ENCODE measurements around the gene KCTD20.
"Not testable (repeated sequence)": the region's sequence is repeated elsewhere in the genome, so short reads cannot be mapped to it uniquely, and the experiment has no call there.

Gene KCTD20

DNA sequence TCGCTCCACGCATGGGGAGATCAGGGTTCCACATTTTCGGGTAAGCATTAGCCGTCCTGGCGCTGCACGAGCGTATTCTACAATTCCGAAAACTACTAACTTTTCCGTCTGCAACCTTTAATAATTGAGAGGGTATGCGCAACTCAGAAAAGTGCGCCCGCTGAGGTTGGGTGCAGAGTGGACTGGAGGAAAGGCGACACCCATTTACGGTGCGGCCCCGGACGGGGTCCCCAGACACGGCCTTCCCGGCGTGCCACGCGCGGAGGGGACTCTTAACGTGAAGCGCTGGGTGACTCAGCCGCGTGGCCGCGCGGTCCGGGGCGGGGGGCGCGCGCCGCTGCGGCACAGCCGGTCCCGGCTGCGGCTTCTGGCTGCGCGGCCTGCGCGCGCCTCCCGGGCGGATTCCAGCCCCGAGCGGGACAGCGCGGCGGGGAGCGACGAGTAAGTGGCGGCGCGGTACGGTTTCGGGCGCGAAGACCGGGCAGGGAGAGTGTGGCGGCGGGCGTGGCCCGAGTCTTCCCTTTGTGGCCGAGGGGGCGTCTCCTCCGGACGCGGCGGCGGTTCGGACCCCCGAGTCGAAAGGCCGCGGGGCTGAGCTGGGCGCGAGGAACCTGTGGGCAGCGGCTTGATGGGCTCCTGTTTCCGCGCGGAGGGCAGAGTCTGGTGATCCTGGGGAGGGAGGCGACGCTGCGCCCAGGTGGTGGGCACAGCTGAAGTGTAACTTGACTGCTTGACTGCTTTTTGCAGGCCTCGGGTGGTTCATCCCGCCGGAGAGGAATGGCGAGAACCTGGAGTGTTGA lies at the start of gene KCTD20, which contains the start of gene PXT1:
Gene KCTD20 (plus strand): TSS at position 330 of the 800 bp plus-strand sequence. CDS start 27,098 bp downstream, outside the sequence.
Gene PXT1 (minus strand): TSS at position 184 of the 800 bp plus-strand sequence. CDS start 16,772 bp downstream, outside the sequence.
- DNase-seq = peak; percentile 76 to 84

DNA sequence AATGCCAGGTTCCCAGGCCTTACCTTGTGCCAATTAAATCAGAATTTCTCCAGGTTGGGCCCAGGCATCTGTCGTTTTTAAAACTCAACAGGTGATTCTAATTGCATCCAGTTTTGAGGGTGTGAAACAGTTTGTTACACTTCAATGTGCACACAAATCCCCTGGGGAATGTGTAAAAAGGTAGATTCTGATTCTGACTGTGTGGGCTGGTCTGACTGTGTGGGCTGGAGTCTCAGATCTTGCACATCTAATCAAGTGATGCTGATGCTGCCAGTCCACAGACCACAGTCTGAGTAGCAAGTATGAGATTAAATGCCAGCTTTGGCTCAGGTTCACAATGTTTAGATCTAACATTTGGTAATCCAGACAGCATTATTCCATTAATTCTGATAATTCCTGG lies 42.8 kb upstream of the KCTD20 start:
- no peak for DNase-seq

DNA sequence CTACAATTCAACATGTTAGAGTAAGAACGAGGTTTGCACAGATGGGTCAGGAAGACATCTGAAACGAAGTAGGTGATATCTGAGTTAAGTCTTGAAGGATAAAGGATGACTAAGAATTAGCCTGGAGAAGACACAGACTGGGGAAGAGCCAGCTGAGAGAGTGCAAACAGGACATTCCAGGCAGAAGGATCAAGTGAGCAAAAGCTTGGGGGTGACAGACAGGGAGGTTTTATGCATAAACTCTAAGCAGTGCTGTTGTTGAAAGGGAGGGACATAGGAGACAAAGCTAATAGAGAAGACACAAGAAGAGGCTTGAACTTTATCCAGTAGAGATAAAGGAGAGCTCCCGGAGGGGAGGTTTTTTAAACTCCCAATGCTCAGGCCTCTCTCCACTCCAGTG lies 40.3 kb upstream of the KCTD20 start:
- no peak for DNase-seq

DNA sequence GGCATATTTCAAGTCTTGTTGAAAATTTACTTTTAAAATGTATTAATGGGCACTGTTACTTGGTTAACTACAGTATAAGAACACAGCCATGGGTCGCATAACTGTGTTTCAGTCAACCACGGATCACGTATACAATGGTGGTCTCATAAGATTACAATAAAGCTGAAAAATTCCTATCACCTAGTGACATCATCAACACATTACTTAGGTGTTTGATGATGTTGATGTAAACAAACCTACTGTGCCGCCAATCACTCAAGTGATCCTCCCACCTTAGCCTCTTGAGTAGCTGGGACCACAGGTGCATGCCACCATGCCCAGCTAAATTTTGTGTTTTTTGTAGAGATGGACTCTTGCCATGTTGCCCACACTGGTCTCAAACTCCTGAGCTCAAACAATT lies 38.6 kb upstream of the KCTD20 start:
- no peak for DNase-seq

DNA sequence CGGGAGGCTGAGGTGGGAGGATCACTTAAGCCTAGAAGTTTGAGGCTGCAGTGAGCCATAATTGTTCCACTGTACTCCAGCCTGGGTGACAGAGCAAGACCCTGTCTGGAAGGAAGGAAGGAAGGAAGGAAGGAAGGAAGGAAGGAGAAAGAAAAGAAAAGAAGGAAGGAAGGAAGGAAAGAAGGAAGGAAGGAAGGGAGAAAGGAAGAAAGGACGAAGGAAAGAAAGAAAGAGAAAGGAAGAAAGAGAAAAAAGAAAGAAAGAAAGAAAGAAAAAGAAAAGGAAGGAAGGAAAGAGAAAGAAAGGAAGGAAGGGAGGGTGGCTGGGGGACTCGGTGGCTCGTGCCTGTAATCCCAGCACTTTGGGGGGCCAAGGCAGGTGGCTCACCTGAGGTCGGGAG lies 33.1 kb upstream of the KCTD20 start:
- DNase-seq = not testable (repeated sequence)

DNA sequence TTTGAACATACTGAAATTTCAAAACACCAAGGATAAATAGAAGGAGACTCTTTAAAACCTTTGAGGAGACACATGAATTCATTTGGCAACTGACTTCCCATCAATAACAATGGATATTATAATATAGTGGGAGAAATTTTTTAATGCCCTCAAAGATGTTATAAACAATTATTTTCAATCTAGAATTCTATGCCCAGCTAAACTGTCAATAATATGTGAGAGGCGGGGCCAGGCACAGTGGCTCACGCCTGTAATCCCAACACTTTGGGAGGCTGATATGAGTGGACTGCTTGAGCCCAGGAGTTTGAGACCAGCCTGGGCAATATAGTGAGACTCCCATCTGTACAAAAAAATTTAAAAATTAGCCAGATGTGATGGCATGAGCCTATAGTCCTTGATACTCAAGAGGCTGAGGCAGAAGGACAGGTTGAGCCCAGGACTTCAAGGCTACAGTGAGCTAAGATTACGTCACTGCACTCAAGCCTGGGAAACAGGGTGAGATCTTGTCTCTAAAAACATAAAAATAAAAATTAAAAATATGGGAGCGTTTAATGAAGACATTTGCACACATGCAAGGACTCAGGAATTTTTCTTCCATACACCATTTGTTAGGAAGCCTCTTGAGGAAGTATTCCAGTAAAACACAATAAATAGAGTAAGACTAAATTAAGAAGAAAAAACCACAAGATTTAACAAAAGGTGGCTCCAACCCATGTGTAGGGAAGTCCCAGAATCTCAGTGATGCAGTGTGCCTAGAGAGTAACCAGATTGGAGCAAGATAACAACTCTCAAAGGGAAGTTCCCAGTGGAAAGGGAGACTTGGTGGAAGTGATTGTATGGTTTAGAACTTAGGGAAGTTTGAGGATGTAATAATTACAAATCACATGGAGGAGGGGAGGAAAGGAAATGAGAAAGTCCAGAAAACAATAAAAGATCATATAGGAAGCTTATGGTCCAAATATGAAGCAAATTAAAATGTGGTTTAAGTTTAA lies 29.0 kb upstream of the KCTD20 start:
- DNase-seq = no peak

DNA sequence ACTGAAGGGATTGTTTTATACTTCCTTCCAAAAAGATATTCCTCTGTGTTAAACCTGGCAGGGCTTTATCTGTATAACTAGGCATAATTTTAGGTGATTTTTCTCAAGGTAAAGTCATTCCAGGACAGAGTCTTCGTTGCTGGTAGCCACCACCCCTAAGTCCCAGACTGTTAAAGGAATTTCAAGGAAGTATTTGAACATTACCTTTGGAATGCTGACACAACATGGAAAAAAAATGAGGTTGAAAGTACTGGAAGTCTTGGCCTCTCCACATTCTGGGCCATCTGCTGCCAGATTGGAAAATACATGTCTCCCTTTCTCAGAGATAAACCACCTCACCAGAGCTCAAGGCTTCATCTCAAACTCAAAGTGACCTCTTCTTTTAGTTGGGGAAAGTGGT lies 28.3 kb upstream of the KCTD20 start:
- no peak for DNase-seq

DNA sequence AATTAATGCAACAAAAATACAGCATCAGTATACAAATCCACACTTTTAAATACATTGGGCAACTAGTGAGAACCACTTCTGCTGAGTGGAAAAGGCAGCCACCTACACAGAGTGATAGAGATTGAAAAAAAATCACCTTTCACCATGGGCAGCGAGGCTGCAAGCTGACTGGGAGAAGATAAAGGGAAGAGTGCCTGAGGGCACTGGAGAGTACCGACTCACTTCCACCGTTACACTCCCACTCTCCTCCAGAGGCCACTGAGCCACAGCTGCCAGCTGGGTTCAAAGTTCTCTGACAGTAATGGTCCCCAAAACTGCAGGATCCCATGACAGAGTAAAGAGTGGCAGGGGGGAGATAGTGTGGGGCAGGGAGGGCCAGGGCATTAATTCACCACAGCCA lies 24.2 kb upstream of the KCTD20 start:
- no peak for DNase-seq

DNA sequence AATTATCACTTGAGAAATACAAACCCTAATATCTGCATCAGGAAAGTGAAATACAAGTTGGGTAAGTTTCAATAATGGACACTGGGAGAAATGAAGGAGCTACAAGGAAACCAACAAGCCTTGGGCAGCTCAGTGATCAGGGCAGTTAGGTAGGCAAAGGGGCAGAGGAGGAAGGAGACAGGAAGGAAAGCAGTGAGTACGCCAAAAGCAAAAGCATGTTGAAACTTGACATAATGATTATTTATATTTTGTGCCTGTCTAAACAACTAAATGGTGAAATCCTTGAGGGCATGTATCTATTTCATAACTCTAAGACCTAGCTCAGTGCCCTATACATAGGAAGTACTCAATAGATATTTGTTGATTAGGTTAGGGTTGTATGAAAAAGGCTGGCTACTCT lies 23.5 kb upstream of the KCTD20 start:
- no peak for DNase-seq

DNA sequence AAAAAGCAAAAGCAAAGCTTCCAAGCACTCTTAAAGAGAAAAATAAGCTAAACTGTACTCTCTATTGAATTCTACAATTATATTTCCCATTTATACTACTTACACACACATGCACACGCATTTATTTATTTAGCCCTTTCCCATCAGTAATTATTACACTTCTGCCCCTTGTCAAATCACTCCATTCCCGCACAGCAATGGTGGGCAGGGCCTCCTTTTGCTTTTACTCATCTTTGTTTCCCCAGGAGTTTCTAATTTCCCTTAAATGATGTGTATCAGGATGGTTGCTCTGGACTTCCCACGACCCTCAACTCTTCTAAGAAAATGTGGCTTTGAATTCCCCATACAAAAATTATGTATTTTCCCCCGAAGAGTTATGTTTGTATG lies 20.1 kb upstream of the KCTD20 start:
- DNase-seq = no peak

DNA sequence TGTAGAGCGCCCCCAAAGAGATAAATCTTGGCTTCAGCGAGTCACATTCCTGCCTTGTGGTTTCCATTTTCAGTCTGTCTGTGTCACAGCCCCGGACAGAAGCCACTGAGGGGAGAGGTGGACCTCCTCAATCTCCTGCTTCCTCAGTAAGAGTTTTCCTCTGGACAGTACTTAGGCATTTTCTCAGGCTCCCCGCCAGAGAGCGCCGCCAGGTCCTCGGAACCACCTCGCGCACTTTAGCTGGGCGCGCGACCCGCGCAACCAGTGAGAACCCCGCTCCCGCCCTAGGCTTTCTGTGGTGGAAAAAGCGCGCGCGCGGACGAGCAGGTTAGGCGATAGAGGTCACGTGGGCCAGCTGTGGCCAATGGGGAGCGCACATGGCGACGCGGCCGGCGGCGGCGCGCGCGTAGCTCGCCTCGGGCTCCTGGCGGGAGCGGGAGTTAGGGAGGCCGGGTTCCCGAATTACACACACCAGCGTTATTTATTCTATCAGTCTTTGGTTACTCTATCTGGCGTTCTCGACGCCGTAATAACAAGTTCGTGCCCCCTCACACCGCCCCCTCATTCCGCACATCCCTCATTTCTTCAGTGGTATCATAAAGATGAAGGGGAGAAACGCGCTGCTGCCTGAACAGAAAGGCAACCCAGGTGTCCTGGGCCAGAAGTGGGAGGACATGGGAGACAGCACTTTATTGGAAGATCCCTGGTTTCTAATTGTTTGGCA lies 19.5 kb upstream of the KCTD20 start:
- DNase-seq = peak; percentile 94 to 95

DNA sequence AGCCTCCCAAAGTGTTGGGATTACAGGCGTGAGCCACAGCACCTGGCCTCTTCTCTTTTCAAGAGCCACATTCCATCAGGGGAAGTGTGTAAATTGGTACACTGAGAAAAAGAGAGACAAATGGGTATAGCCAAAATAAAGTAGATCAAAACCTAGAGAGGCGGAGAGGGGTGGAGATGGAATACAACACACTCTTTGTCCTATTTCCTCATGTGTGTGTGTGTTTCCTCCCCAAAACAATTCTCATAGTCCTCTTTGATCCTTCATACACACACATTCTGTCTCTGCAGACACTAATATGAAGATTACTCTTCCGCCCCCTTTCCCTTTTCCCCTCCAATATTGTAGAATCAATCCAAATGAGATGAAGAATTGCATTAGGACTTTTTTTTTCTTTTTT lies 16.2 kb upstream of the KCTD20 start:
- no peak for DNase-seq

DNA sequence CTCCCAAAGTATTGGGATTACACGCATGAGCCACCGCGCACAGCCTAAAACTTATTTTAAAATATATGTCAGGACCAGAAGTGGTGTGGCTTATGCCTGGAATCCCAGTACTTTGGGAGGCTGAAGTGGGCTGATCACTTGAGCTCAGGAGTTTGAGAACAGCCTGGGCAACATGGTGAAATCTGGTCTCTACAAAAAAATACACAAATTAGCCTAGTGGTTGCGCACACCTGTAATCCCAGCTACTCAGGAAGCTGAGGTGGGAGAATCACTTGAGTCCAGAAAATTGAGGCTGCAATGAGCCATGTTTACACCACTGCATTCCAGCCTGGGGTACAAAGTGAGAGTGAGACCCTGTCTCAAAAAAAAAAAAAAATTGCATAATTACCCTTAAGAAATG lies 13.9 kb upstream of the KCTD20 start:
- no peak for DNase-seq

DNA sequence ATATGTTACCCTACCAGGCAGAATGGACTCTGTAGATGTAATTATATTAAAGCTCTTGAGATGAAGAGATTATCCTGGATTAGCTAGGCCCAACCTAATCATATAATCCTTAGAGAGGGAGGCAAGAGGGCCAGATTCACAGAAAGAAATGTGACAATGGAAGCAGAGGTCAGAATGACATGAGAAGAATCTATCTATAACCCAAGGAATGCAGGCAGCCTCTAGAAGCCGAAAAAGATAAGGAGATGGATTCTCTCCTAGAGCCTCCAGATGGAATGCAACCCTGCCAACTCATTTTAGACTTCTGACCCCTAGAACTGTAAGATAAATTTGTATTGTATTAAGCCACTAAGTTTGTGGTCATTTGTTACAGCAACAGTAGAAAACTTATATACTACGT lies 12.4 kb upstream of the KCTD20 start:
- no peak for DNase-seq

DNA sequence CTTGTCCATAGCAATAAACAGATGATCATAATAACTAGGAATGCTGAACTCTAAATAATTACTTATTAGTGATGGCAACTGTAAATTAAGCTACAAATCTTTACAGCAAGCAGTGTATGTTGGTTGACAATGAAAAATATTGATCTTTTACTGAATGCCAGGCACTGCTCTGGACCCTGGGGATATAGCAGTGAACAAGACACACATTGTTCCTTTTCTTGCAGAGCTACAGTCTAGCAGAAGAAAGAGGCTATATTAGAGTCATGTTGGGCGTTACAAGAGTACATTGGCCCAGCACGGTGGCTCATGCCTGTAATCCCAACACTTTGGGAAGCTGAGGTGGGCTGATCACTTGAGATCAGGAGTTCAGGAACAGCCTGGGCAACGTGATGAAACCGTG lies 11.6 kb upstream of the KCTD20 start:
- no peak for DNase-seq

DNA sequence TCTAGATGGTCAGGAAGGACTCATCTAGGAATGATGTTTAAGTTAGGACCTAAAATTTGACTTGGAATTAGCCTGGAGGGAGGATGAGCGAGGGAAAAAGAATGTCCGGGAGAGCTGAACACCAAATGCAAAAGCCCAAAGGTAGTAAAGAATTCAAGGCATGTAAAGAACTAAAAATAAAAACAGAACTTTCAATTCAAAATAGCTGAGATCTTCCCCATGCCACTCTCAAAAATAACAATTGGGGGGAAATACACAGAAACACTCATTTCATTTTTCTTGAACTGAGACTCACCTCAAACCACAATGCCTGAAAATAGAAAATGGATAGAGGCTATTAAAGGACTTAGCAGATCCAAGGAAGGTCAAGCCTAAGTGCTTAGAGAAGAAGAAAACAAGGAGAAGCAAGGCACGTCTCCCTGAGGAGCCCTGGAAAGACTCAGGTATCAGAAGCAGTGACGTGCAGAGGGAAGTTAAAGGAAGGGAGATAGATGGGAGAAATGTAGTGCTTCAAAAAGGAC lies 10.6 kb upstream of the KCTD20 start:
- DNase-seq = no peak

DNA sequence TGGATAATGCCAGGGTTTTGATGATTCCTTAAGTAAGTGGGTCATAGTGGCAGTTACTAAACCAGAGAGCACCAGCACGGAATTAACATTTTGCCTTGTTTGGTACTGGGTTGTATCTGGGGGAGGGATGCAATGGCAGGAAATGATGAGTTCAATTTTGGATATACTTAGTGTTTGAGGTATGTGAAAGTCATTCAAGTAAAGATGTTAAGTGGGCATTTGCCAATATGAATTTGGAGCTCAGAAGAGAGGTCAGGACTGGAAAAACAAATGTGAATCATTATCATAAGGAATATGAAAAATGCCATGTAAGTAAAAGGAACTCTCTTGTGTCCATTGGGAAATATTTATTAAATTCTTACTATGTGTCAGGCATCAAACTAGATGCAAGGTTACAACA lies 6.3 kb upstream of the KCTD20 start:
- no peak for DNase-seq

DNA sequence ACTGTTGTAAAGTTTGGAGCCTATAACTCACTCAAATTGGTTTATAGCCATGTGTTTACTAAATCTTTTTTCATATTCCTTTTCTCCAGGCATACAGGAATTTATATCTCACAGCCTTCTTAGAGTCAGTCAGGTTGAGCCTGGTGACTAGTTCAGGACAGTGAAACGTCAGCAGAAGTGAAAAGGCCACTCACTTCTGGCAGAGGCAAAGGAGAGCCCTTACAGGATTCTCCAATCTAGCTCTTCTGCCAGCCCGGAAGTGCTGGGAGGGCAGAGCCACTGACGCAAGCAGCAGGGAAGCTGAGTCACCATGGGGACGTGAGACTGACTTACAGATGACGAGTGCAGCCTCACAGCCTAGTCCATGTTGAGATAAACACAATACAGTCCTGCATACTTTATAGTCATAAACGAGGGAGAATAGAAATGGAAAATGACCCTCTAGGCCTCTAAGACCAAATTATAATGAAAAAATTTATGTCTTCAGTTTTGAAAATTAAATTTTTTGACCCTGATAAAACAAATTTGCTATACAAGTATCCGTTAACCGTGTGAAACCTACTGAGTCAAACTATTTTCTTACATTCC lies 1.4 kb upstream of the KCTD20 start:
- DNase-seq = peak; percentile 37 to 79

DNA sequence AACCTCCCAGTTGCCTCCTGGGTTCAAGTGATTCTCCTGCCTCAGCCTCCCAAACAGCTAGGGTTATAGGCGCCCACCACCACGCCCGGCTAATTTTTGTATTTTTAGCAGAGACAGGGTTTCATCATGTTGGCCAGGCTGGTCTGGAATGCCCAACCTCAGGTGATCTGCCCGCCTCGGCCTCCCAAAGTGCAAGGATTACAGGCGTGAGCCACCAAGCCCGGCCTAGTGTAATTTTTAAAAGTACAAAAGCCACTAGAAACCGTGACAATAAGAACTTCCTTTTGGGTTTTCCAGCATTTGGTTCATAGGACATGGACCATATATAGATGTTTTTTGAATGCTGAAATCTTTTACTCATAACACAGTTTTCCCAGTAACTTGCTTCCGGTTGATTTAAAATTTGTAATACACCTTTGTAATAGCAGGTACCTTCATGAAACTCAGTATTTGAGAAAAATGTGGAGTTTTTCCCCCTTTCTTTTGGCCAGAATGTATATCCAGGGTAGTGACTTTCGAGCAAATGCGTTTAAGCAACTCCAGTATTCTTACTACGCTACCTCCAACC lies 613 bp upstream of the KCTD20 start:
- DNase-seq = no peak

DNA sequence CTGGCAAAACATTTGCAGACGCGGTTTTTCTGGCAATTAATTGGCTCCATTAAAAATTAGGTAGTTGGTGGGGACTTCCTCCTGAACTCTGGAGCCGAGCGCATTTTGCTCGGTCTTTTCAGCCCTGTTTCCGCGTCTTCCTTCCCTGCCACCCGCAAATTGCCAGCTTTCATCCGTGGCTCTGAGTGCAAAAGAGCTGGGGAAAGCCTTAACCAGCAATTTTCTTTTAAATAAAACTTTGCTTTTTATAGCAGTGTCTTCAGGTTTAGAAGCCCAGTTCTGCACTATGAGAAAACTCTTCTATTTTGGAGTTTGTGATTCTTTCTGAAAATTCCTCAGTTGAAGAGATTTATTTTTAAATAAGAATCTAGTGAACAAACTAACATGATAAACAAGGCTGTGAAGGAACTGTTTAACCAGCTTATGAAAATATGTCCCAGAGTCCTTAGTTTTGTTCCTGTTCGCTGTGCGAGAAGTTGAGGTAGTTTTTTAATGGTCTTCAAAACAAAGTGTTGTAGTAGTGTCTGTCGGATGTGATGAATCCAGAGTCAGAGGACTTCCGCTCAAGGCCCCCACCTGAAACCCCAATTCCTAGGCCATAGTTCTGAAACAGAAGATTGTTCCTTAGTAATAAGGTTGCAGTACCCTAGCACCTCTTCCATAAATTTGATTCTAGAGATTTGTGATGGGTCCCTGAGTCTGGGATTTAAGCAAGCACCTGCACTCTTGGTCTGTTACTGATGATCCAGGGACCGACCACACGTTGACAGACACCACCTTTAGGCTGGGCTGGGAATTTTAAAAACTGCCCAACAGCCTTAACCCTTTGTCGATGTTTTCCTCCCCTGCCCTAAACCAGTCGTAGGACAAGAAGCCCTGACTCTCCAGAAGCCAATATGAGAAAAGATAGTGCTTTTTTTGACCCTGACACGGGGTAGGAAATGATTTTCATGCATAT lies 950 bp downstream of the KCTD20 start:
- DNase-seq = peak in 1 of 2 experiments; percentile 14

DNA sequence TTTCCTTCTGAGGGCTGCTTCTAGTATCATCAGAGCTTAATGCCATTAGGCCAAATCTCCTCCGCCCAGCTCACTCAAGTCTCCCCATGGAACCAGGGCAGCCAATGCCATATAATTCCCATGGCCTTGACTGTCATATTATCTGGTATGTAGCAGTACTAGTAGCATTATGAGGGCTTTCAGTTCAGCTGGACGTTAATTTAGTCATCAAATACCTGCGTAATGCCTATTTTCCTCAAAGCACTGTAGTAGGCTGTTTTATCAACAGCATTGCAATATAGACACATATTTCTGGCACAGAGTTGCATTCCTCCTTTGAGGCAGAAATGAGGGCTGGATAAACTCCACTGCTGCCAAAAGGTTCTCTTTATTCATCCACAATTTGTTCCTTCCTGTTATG lies 1.7 kb downstream of the KCTD20 start:
- no peak for DNase-seq
